LNCaP clone FGC (cell line): ENCODE data around the gene FRG1.
"Not testable (repeated sequence)": the region's sequence is repeated elsewhere in the genome, so short reads cannot be mapped to it uniquely, and the experiment has no call there.

ENCODE experiments used
- DNase-seq: peaks from one replicate; pipeline ENCODE4 v3.0.0-alpha.2; 2011; ENCODE audit warnings: low read depth
- H3K4me3 ChIP-seq: 2 replicates; pipeline ENCODE4 v1.5.1; 2011; ENCODE audit warnings: mild to moderate bottlenecking, low read depth, low read length, control low read depth
- TF ChIP-seq, protein P1 (sequence below): IDR thresholded peaks from 2 replicates; pipeline ENCODE4 v1.5.1; 2012; ENCODE audit warnings: mild to moderate bottlenecking; ENCODE audit not compliant: control insufficient read depth, insufficient read depth; ENCODE audit errors: extremely low read depth

The FRG1 gene

GRCh38 chr4:189941005-189941450, 356 bp downstream of the FRG1 start:
- H3K4me3 ChIP-seq = peak overlapping the region; percentile 89
- no peak for DNase-seq
- TF ChIP-seq, protein P1, sequence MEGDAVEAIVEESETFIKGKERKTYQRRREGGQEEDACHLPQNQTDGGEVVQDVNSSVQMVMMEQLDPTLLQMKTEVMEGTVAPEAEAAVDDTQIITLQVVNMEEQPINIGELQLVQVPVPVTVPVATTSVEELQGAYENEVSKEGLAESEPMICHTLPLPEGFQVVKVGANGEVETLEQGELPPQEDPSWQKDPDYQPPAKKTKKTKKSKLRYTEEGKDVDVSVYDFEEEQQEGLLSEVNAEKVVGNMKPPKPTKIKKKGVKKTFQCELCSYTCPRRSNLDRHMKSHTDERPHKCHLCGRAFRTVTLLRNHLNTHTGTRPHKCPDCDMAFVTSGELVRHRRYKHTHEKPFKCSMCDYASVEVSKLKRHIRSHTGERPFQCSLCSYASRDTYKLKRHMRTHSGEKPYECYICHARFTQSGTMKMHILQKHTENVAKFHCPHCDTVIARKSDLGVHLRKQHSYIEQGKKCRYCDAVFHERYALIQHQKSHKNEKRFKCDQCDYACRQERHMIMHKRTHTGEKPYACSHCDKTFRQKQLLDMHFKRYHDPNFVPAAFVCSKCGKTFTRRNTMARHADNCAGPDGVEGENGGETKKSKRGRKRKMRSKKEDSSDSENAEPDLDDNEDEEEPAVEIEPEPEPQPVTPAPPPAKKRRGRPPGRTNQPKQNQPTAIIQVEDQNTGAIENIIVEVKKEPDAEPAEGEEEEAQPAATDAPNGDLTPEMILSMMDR = no peak

- DNase-seq = not testable (repeated sequence)
Measured at GRCh38 chr4:189942412-189942811, 1.7 kb downstream of the FRG1 start.

GRCh38 chr4:189944077-189944476, 3.4 kb downstream of the FRG1 start:
- H3K4me3 ChIP-seq, DNase-seq: not testable (repeated sequence)

More at GRCh38 chr4:189942412-189942811, 1.7 kb downstream of the FRG1 start:
- peak overlapping the region; percentile 89 for H3K4me3 ChIP-seq

DNA sequence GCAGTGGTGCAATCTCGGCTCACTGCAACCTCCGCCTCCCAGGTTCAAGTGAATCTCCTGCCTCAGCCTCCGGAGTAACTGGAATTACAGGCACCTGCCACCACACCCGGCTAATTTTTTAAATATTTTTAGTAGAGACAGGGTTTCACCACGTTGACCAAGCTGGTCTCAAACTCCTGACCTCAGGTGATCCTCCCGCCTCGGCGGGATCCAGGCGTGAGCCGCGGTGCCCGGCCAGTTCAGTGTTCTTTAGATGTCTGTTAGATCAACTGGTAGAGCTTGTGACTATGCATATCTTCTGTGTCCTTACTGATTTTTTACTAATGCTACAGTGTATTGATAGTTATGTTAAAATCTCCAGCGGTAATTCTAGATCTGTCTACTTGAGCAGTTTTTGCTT, 6.2 kb downstream of the FRG1 start:
- not testable (repeated sequence) for DNase-seq, H3K4me3 ChIP-seq

- not testable (repeated sequence) for DNase-seq, H3K4me3 ChIP-seq
Measured at GRCh38 chr4:189948486-189948885, 7.8 kb downstream of the FRG1 start.

DNA sequence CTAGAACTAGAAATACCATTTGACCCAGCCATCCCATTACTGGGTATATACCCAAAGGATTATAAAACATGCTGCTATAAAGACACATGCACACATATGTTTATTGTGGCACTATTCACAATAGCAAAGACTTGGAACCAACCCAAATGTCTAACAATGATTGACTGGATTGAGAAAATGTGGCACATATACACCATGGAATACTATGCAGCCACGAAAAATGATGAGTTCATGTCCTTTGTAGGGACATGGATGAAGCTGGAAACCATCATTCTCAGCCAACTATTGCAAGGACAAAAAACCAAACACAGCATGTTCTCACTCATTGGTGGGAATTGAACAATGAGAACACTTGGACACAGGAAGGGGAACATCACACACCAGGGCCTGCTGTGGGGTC, 28.6 kb downstream of the FRG1 start:
- not testable (repeated sequence) for DNase-seq, H3K4me3 ChIP-seq

DNA sequence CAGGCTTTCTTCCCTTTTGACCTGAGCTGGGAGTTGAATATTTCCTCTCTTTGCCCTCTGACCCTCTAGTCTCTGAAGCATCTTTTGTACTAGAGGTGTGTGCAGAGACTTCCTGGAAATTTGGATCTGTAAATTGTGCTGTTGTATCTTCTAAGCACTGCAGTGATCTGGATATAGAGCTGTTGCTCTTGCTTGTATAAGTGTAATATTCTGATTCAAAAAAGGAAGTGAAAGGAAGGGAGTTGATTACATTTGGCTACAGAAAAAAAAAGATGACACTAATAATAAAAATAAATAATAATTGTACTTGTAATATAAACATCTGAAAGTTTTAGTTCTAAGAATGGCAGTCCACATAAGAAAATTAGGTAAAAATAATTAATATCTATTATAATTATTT, 33.0 kb downstream of the FRG1 start:
- TF ChIP-seq, protein P1 = no peak
- no peak for DNase-seq
- H3K4me3 ChIP-seq = no peak overlapping the region

- DNase-seq = no peak
- TF ChIP-seq, protein P1 = peak; percentile 40
- H3K4me3 ChIP-seq = no peak overlapping the region
Measured at GRCh38 chr4:189974056-189974455, 33.4 kb downstream of the FRG1 start.

GRCh38 chr4:189979196-189980047, 38.8 kb downstream of the FRG1 start:
- TF ChIP-seq, protein P1 = no peak
- DNase-seq = no peak

GRCh38 chr4:189980292-189980691, 39.6 kb downstream of the FRG1 start:
- DNase-seq = not testable (repeated sequence)

More at GRCh38 chr4:189979196-189980047, 38.8 kb downstream of the FRG1 start:
- H3K4me3 ChIP-seq = no peak overlapping the region

More at GRCh38 chr4:189980292-189980691, 39.6 kb downstream of the FRG1 start:
- not testable (repeated sequence) for H3K4me3 ChIP-seq
